Measurements from ENCODE around the gene DAGLB. TPM values are rescaled to one million over a fixed set of nuclear protein-coding genes. Genes with fewer than 3 reads are reported as not detected.

DAGLB gene
- polyA plus RNA-seq, 3 donors = 15.2 to 47.0 (median 16.4) TPM

DNA sequence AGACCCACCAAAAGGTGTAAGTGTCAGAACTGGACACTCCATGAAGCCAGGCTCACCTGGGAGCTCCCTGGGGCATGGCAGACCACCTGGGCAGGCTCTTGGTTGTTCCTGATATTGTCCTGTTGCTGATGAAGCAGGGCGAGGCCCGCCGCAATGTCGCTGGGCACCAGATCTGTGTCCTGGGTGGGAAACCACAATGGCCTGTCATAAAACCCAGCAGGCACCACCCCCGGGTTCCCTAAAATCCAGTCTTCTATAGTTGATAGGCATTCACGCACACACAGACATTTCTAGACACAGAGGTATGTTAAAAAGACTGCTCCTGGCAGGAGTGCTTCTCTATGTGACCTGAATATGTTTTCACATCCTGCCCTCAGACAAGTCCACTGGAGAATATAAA is 15.0 kb downstream of the DAGLB start:
- H3K4me1 Mint-ChIP-seq = peaks cover 71% of the 10 kb centered on the region
- peaks cover 64% of the 10 kb centered on the region for H3K79me2 ChIP-seq (ENCODE audit: insufficient read depth, low read length)
- H3K27ac Mint-ChIP-seq = peak overlapping the region; percentile 95 to 100 (median 100)
- no peak overlapping the region for H3K9ac ChIP-seq (ENCODE audit: insufficient read depth, low read length, poor library complexity, severe bottlenecking)
- H3K4me3 Mint-ChIP-seq = no peak overlapping the region
- H3K27me3 ChIP-seq (ENCODE audit: control insufficient read depth in 2 of 2, insufficient read depth in 2 of 2, low read length in 2 of 2) = no peaks in the 10 kb centered on the region
- H3K4me2 ChIP-seq (replicated peaks; ENCODE audit: extremely low read depth, low read length, poor library complexity, severe bottlenecking) = no peak overlapping the region
- H3K9me3 ChIP-seq (replicated peaks in 1 of 2; ENCODE audit: control insufficient read depth in 1 of 2, insufficient read depth in 1 of 2, low read length in 2 of 2) = no peaks in the 10 kb centered on the region
- peaks cover 0 to 2% (median 0%) of the 10 kb centered on the region in 7 donors for H3K9me3 Mint-ChIP-seq
- H3K4me1 ChIP-seq (ENCODE audit: control insufficient read depth in 1 of 2, insufficient read depth in 2 of 2, low read length in 2 of 2) = peaks cover 66 to 75% of the 10 kb centered on the region in 2 donors
- 40% methylated on average over 1 of the region's 6 CpGs for WGBS (ENCODE audit: insufficient coverage)
- TF ChIP-seq, protein P1, sequence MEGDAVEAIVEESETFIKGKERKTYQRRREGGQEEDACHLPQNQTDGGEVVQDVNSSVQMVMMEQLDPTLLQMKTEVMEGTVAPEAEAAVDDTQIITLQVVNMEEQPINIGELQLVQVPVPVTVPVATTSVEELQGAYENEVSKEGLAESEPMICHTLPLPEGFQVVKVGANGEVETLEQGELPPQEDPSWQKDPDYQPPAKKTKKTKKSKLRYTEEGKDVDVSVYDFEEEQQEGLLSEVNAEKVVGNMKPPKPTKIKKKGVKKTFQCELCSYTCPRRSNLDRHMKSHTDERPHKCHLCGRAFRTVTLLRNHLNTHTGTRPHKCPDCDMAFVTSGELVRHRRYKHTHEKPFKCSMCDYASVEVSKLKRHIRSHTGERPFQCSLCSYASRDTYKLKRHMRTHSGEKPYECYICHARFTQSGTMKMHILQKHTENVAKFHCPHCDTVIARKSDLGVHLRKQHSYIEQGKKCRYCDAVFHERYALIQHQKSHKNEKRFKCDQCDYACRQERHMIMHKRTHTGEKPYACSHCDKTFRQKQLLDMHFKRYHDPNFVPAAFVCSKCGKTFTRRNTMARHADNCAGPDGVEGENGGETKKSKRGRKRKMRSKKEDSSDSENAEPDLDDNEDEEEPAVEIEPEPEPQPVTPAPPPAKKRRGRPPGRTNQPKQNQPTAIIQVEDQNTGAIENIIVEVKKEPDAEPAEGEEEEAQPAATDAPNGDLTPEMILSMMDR (IDR thresholded peaks at IDR 0.05) = no peak
- peaks cover 21 to 49% of the 10 kb centered on the region in 2 donors for H3K36me3 ChIP-seq (replicated peaks in 1 of 2; ENCODE audit: control insufficient read depth in 1 of 2, insufficient read depth in 2 of 2, low read length in 2 of 2)
- no peak for DNase-seq
- H3K27me3 Mint-ChIP-seq (ENCODE audit: low read depth in 3 of 3) = peaks cover 0 to 2% (median 0%) of the 10 kb centered on the region in 3 donors
- no peak overlapping the region for H2AFZ ChIP-seq (ENCODE audit: insufficient read depth, low read depth, low read length, poor library complexity, severe bottlenecking)
- peaks cover 13% of the 10 kb centered on the region for H4K20me1 ChIP-seq (ENCODE audit: insufficient read depth, low read length)
- H3K36me3 Mint-ChIP-seq = peaks cover 37 to 63% of the 10 kb centered on the region in 2 donors
- intact Hi-C loops (cut with micrococcal nuclease) = no loop called here
- H3K27ac ChIP-seq (ENCODE audit: low read depth in 1 of 2, low read length in 2 of 2) = peak overlapping the region; percentile 92 to 97
- no peak overlapping the region for H3K4me3 ChIP-seq (replicated peaks in 1 of 3; ENCODE audit: low read depth in 2 of 3, low read length in 3 of 3)

DNA sequence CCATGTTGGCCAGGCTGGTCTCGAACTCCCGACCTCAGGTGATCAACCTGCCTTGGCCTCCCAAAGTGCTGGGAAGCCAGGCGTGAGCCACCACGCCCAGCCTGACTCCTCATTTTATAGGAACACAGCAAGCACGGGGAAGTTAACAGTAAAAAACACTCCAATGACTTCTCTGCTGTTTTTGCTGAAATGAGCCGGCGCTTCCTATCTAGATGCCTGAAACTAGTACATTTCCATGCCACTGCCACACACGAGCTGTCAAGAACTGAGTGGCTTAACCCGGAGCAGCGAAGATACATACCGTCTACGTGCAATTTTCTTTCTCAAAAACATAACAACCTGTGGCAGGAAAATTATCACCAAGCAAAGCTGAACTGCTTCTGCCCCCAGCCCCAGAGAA is 16.8 kb downstream of the DAGLB start:
- DNase-seq = no peak
- Histone ChIP-seq H3K79me2 (ENCODE audit: insufficient read depth, low read length) (peaks cover 72% of the 10 kb centered on the region), H4K20me1 (ENCODE audit: insufficient read depth, low read length) (no peaks in the 10 kb centered on the region), H3K9me3 (replicated peaks in 1 of 2; ENCODE audit: control insufficient read depth in 1 of 2, insufficient read depth in 1 of 2, low read length in 2 of 2) (no peaks in the 10 kb centered on the region), H3K4me2 (replicated peaks; ENCODE audit: extremely low read depth, low read length, poor library complexity, severe bottlenecking) (no peak overlapping the region), H3K9ac (ENCODE audit: insufficient read depth, low read length, poor library complexity, severe bottlenecking) (no peak overlapping the region), H3K4me3 (replicated peaks in 1 of 3; ENCODE audit: low read depth in 2 of 3, low read length in 3 of 3) (no peak overlapping the region), H3K36me3 (replicated peaks in 1 of 2; ENCODE audit: control insufficient read depth in 1 of 2, insufficient read depth in 2 of 2, low read length in 2 of 2) (peaks cover 31 to 66% of the 10 kb centered on the region in 2 donors), H2AFZ (ENCODE audit: insufficient read depth, low read depth, low read length, poor library complexity, severe bottlenecking) (no peak overlapping the region), H3K4me1 (ENCODE audit: control insufficient read depth in 1 of 2, insufficient read depth in 2 of 2, low read length in 2 of 2) (peaks cover 53 to 60% of the 10 kb centered on the region in 2 donors), H3K27me3 (ENCODE audit: control insufficient read depth in 2 of 2, insufficient read depth in 2 of 2, low read length in 2 of 2) (no peaks in the 10 kb centered on the region), H3K27ac (ENCODE audit: low read depth in 1 of 2, low read length in 2 of 2) (peak overlapping the region; percentile 62 to 77)
- Mint-ChIP-seq H3K27me3 (ENCODE audit: low read depth in 3 of 3) (no peaks in the 10 kb centered on the region), H3K36me3 (peaks cover 50 to 74% of the 10 kb centered on the region in 2 donors), H3K4me1 (peaks cover 59% of the 10 kb centered on the region), H3K27ac (peak overlapping the region; percentile 73 to 89 (median 85)), H3K4me3 (no peak overlapping the region), H3K9me3 (peaks cover 0 to 2% (median 0%) of the 10 kb centered on the region in 7 donors)
- intact Hi-C loops (cut with micrococcal nuclease) = no loop called here
- 80% methylated on average over 11 of the region's 12 CpGs for whole genome bisulfite sequencing (ENCODE audit: insufficient coverage)
- TF ChIP-seq, protein P1 (IDR thresholded peaks at IDR 0.05) = no peak

Data from CD14-positive monocyte (primary cell).